NCI-H460 (cell line): ENCODE measurements around the gene TM6SF1. TPM values are rescaled to one million over a fixed set of nuclear protein-coding genes. Genes with fewer than 3 reads are reported as not detected.
A peak's percentile ranks its signal among the peaks of the same experiment; 100 is the strongest.
"Not testable (repeated sequence)": the region's sequence is repeated elsewhere in the genome, so short reads cannot be mapped to it uniquely, and the experiment has no call there.

Experiments
- DNase-seq: peaks from one replicate; pipeline ENCODE4 v3.0.0-alpha.2; 2016; ENCODE audit warnings: low read depth; ENCODE audit errors: extremely low read depth
- total RNA-seq: library from RNA; depleted of rRNA; stranded (reverse); fragments of >200 nt; shearing (Covaris generic); gene quantifications from 2 replicates; pipeline ENCODE4 v1.2.3, GENCODE V29; 2014

Gene TM6SF1
- total RNA-seq, 1 experiment from 2014 or later, result 0.37 TPM

DNA sequence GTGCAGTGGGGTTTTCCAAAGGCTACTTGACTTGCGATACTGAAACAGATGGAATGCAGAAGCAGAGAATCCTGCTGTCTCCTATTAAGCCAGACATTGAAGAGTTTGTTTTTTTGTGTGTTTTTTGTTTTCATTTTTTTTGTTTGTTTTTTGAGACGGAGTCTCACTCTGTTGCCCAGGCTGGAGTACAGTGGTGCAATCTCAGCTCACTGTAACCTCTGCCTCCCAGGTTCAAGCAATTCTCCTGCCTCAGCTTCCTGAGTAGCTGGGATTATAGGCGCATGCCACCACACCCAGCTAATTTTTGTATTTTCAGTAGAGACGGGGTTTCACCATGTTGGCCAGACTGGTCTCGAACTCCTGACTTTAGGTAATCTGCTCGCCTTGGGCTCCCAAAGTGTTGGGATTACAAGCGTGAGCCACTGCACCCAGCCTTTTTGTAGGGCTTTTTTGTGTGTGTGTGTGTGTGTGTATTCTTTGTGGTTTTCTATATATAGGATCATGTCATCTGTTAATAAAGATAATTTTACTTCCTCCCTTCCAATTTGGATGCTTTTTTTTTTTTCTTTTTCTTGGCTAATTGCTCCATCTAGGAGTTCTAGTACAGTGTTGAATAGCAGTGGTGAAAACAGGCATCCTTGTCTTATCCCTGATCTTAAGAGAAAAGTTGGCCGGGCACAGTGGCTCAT is 21.4 kb upstream of the TM6SF1 start:
- DNase-seq, result not testable (repeated sequence)

GRCh38 chr15:83087576-83087975 is 19.9 kb upstream of the TM6SF1 start:
- DNase-seq, result no peak

GRCh38 chr15:83088876-83089275 is 18.6 kb upstream of the TM6SF1 start:
- DNase-seq, result peak; percentile 22

DNA sequence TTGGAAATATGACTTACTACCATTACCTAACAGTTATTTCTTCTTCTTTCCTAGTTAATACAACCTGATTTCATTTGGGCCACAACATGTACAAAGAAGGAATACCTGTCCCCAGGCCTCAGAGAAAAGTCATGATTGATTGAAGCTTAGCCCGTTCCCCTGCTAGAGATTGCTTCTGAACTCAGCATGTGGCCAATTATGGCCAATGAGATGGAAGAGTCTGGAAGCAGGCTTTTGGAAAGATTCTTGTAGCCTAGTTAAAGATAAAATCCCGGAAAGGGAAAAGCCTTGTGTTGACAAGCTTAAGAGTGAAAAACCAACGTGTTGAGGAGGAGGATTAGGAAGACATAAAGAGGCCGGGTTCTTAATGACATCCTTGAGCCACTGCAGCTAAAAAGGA is 17.0 kb upstream of the TM6SF1 start:
- no peak for DNase-seq

GRCh38 chr15:83091965-83092308 is 15.5 kb upstream of the TM6SF1 start:
- DNase-seq, result not testable (repeated sequence)

GRCh38 chr15:83092309-83092976 is 15.0 kb upstream of the TM6SF1 start:
- DNase-seq, result no peak

GRCh38 chr15:83094583-83094982 is 12.9 kb upstream of the TM6SF1 start:
- DNase-seq, result no peak

GRCh38 chr15:83098079-83098478 is 9.4 kb upstream of the TM6SF1 start:
- DNase-seq, result no peak

DNA sequence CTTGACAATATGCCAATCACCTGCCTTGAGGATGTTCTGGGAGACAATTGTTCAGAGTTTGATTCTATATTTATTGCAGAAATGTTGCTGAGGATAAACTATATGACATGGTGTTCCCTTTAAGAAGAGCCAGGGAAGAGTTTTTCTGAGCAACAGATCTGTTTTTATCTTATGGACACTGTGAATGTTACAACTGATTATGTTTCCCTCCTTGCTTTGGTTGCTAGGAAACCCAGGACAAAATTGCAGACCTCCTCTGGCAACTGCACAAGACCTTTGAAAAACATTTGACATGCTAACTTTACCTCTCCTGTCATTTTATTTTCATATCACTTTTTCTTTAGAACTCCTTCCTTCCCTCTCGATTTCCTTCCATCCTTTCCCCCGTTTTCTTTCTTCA is 8.2 kb upstream of the TM6SF1 start:
- DNase-seq, result no peak

GRCh38 chr15:83100097-83100646 is 7.3 kb upstream of the TM6SF1 start:
- DNase-seq, result no peak

GRCh38 chr15:83102346-83102745 is 5.1 kb upstream of the TM6SF1 start:
- no peak for DNase-seq

GRCh38 chr15:83104141-83104540 is 3.3 kb upstream of the TM6SF1 start:
- DNase-seq, result no peak

DNA sequence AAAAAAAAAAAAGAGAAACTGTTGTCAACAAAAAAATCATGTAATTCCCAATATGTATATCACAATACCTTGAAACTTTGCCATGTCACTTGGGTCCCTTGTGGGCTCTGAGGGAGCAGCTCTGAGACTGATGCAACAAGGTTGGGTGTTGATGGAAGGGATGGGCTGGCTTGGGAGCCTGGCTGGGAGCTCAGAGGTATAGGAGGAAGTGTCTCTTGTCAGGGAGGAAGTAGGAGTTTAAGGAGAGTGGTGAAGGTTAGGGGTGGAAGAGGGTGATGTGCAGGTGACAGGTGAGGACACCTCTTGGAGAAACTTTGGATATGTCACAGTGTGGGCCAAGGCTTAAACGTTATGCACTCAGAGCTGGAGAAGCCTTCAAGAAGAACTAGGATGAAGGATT is 2.0 kb upstream of the TM6SF1 start:
- DNase-seq, result no peak

DNA sequence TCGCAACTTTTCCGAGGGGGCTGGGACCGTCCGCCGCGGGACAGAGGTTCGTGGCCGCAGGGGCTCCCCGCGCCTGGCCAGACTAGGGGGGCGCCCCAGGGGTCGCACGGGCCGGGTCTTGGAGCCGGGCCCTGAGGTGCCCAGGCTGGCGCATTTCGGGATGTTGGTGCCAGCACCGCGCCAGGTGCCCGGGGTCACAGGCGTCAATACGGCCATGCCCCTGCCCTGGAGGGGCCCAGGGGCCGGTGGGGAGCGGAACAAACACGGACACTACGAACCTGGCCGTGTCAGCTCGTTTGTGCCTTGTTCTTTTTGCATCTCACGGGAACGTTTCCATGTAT is 366 bp downstream of the TM6SF1 start:
- no peak for DNase-seq

DNA sequence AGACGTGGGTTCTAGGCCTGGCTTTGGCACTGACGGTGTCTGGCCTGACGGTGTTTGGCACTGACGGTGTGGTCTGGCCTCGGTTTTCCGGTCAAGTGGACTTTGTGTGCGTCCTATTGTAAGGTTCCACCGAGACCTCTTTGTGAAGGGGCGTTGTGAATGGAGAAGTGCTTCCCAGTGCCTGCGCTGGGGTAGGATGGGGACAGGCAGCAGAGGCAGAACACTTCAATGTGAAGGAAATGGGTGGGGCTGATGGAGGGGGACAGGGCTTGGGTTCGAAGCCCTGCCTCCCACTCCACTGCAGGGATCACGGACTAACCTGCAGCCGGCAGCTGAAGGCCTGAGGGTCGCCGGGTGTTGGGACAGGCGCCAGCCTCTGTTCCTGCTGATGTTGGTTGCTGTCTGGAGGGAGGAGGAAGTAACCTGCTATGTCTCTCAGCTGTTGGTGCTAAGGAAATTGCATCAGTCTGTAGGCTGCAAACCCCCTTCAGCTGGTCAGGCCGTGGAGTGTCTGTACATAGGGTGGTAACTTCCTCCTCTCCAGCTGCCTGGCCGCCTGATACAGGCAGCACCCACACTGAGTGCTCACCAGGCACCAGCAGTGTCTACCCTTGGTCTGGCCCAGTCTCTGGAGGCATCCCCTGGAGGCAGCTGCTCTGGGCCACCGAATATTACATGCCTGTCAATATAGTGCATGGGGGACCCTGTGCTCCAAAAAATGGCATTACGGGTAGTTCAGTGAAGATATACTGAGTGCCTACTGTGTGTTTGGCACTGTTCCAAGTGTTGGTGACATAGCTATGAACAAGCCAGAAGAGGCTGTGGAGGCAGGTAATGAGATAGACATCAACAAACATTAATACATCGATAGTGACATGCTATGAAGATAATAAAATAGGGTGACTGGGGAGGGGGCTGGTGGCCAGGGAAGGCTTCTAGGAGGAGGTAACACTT is 1.1 kb downstream of the TM6SF1 start:
- DNase-seq, result no peak

DNA sequence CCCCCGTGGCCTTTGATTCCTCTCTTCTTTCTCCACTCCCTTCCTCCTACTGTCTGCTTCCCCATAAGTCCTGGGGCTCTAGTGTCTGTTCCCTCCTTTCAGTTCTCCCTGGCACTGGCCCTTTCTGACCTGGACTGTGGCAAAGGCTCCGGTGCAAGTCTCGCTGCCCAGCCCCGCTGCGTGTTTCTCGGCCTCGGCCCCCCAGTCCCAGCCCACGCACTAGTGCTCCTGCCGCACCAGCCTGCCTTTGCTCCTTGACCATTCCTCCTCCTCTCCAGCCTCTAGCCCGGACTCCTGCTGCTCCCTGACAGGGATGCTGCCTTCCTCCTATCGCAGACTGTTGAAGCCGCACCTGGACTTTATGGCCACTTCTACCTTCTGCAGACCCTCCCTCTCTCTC is 2.1 kb downstream of the TM6SF1 start:
- DNase-seq, result no peak

DNA sequence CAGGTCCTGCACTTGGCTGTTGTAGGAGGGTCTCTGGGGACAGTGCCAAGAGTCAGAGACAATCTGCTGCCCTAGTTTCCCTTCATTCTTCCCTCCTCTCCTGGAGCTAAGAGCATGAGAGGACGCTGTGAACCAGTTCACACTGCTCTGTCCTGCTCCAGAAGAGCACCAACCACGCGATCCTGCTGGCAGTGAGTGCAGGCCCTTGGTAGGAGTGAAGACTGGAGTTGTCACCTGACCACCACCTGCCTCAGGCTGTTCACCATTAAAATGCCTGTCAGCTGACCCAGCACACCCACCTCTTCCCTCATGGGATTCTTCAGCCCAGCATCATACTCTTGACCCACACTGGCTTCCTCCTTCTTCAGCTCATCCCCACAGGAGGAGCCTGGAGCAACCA is 2.9 kb downstream of the TM6SF1 start:
- no peak for DNase-seq

DNA sequence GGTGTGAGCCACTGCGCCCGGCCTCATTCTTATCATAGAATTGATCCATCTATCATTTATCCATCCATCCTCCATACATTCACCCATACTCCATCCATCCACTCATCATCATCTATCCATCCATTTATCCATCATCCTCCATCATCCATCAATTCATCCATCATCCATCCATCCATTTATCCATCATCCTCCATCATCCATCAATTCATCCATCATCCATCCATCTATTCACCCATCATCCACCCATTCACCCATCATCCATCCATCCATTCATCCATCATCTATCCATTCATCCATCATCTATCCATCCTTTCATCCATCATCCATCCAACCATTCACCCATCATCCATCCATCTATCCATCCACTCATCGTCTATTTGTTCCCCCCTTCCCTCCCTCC is 3.7 kb downstream of the TM6SF1 start:
- no peak for DNase-seq

DNA sequence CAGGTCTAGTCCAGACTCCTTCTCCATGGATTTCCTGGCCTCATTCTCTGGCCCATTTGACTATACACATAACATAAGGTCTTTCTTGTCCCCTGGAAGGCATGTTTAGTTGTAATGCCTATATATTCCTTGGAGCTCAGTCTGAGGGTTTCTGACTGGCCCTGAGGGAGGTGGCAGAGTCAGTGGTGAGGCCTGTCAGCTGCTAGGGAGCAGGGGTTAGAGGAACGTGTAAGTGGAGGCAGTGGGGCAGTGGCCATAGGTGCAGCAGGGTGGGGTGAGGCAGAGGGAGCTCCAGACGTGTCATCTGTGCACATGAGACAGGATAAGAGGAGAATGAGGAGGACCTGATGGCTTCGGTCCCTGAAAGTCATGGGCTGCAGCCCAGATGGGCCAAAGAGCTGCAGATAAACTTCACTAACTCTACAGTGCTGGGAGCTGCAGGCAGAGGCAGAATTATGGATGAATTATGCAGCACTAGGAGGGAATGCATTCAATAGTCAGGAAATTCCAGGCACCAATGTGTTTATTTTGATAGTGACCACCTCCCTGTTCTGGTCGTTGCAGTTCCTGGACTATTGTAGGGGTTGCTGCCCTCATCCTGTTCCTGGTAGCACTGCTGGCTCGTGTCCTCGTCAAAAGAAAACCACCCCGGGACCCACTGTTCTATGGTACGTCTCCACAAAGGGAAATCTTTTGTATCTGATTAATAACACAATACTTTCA is 4.9 kb downstream of the TM6SF1 start:
- no peak for DNase-seq

- DNase-seq, result no peak
Observed at GRCh38 chr15:83112956-83113299, 5.5 kb downstream of the TM6SF1 start.
